K562 (cell line): Measurements from ENCODE around the gene STIM1. TPM values are rescaled to one million over a fixed set of nuclear protein-coding genes. Genes with fewer than 3 reads are reported as not detected.

Experiments
- ATAC-seq: fragments of 200-7000 bp; cut with Tn5 transposase; 3 replicates; pipeline ENCODE4 v1.9.1; 2020; ENCODE audit warnings: moderate library complexity
- BruUV-seq: library from RNA; stranded (reverse); fragments of 400-500 nt; replicated peaks from 2 replicates; lab custom pipeline; 2021; lab: Mats Ljungman, UMichigan
- CTCF ChIA-PET: fragments of 300-600 bp; formaldehyde crosslinking; extraction: SDS; loops from one replicate; lab custom pipeline; 2021; ENCODE audit warnings: low intra/inter-chr PET ratio; lab: Yijun Ruan, JAX
- POLR2A ChIA-PET: fragments of 300-600, 350-650 bp; sonication (Branson Sonifier 250); formaldehyde crosslinking; extraction: SDS; loops from one replicate; lab custom pipeline; 2021; ENCODE audit warnings: antibody characterized with exemption, inconsistent platforms; lab: Yijun Ruan, JAX
- DNase-seq, 4 experiments: peaks; one replicate each; pipeline versions ENCODE4 v3.0.0 to v3.0.0-alpha.2; 2011 to 2018; ENCODE audit warnings: low spot score in 3 of 4, mixed read lengths in 3 of 4; ENCODE audit errors: extremely low read depth in 1 of 4
- FAIRE-seq: peaks from 2 replicates; lab custom pipeline; 2011; peaks lifted over from hg19 to GRCh38; lab: Jason Lieb, UNC
- H2AFZ ChIP-seq: 2 replicates; pipeline ENCODE4 v1.6.0; 2011; ENCODE audit warnings: low read depth, low read length, control low read depth, inconsistent platforms
- H3K27ac ChIP-seq: fragments of 200-600 bp; 3 replicates; pipeline ENCODE4 v1.8.0; 2011; ENCODE audit warnings: low read depth, mild to moderate bottlenecking, control low read depth, inconsistent platforms, low read length, moderate library complexity, mixed read lengths; ENCODE audit errors: extremely low read depth
- H3K27me3 ChIP-seq, 2 experiments: fragments of 300-600 bp in 1 of 2; 2 replicates in 1 of 2; 3 replicates in 1 of 2; pipeline versions ENCODE4 v1.6.0 to v1.8.0; 2011; ENCODE audit warnings: inconsistent platforms in 2 of 2, low read length in 2 of 2, mild to moderate bottlenecking in 1 of 2, mixed read lengths in 1 of 2, moderate library complexity in 1 of 2; ENCODE audit not compliant: control insufficient read depth in 2 of 2, insufficient read depth in 2 of 2
- H3K36me3 ChIP-seq: fragments of 300-600 bp; 3 replicates; pipeline ENCODE4 v1.8.0; 2011; ENCODE audit warnings: mild to moderate bottlenecking, low read length, inconsistent platforms; ENCODE audit not compliant: control insufficient read depth, insufficient read depth
- H3K4me1 ChIP-seq, 2 experiments: fragments of 200-600 bp in 1 of 2; replicated peaks in 1 of 2; 2 replicates in 1 of 2; 3 replicates in 1 of 2; pipeline versions ENCODE4 v1.5.1 to v1.8.0; 2011; ENCODE audit warnings: inconsistent platforms in 2 of 2, low read length in 2 of 2, mild to moderate bottlenecking in 1 of 2, mixed read lengths in 1 of 2, moderate library complexity in 1 of 2; ENCODE audit not compliant: control insufficient read depth in 2 of 2, insufficient read depth in 2 of 2
- H3K4me2 ChIP-seq: 2 replicates; pipeline ENCODE4 v1.6.1; 2011; ENCODE audit warnings: low read length, control low read depth, inconsistent platforms, mixed read lengths; ENCODE audit not compliant: insufficient read depth
- H3K4me3 ChIP-seq: fragments of 200-600 bp; sonication (generic), shearing (Covaris generic); 2 replicates; pipeline ENCODE4 v1.5.1; 2016; ENCODE audit warnings: control low read depth, inconsistent platforms
- H3K79me2 ChIP-seq: fragments of 200-600 bp; 3 replicates; pipeline ENCODE4 v1.8.0; 2011; ENCODE audit warnings: low read length, inconsistent platforms; ENCODE audit not compliant: control insufficient read depth, insufficient read depth
- H3K9ac ChIP-seq, 2 experiments: 2 replicates each; pipeline versions ENCODE4 v1.6.0 to v1.6.1; 2011; ENCODE audit warnings: low read depth in 2 of 2, low read length in 2 of 2, control low read depth in 1 of 2, inconsistent platforms in 1 of 2, mild to moderate bottlenecking in 1 of 2, mixed read lengths in 1 of 2; ENCODE audit not compliant: insufficient read depth in 1 of 2
- H3K9me1 ChIP-seq: one replicate; pipeline ENCODE4 v1.6.0; 2011; ENCODE audit warnings: inconsistent platforms, mild to moderate bottlenecking, low read length, moderate library complexity; ENCODE audit not compliant: control insufficient read depth, insufficient read depth
- H3K9me3 ChIP-seq: replicated peaks from 2 replicates; pipeline ENCODE4 v1.5.1; 2011; ENCODE audit warnings: low read depth, low read length, inconsistent platforms; ENCODE audit not compliant: control insufficient read depth, insufficient read depth
- H4K20me1 ChIP-seq: replicated peaks from 2 replicates; pipeline ENCODE4 v1.6.1; 2011; ENCODE audit warnings: low read length, inconsistent platforms, mixed read lengths; ENCODE audit not compliant: control insufficient read depth, insufficient read depth
- CCAR2 ChIP-seq: fragments of 200-400 bp; formaldehyde crosslinking; IDR thresholded peaks from 2 replicates; pipeline ENCODE4 v1.6.1; 2017; ENCODE audit warnings: mild to moderate bottlenecking, low read depth, low read length
- CHD7 ChIP-seq: fragments of 200-600 bp; sonication (generic); IDR thresholded peaks from one replicate; pipeline ENCODE4 v1.6.1; 2012; ENCODE audit warnings: mild to moderate bottlenecking, low read depth, low read length, inconsistent platforms
- CXXC5 ChIP-seq: fragments of 250-450 bp; sonication (Bioruptor Pico); IDR thresholded peaks from 2 replicates; pipeline ENCODE4 v1.8.0; 2022; ENCODE audit warnings: inconsistent platforms, mild to moderate bottlenecking, moderate library complexity
- GATAD2A ChIP-seq: fragments of 450-650 bp; IDR thresholded peaks from 2 replicates; pipeline ENCODE4 v1.6.1; 2017
- GATAD2B ChIP-seq: fragments of 450-650 bp; IDR thresholded peaks from 2 replicates; pipeline ENCODE4 v1.6.1; 2017; ENCODE audit warnings: mild to moderate bottlenecking, borderline replicate concordance
- KAT2B ChIP-seq: IDR thresholded peaks from one replicate; pipeline ENCODE4 v1.6.1; 2012; ENCODE audit warnings: low read depth, mild to moderate bottlenecking, control low read depth, inconsistent platforms, low read length, moderate library complexity
- KDM5B ChIP-seq: fragments of 200-600 bp; sonication (generic); IDR thresholded peaks from 2 replicates; pipeline ENCODE4 v1.6.1; 2012; ENCODE audit warnings: low read depth, mild to moderate bottlenecking, moderate library complexity, low read length, control low read depth, inconsistent platforms; ENCODE audit not compliant: insufficient replicate concordance
- PRPF4 ChIP-seq: fragments of 200-400 bp; formaldehyde crosslinking; IDR thresholded peaks from one replicate; pipeline ENCODE4 v1.6.1; 2017; ENCODE audit warnings: low read length, low read depth, mild to moderate bottlenecking; ENCODE audit not compliant: insufficient read depth, poor library complexity, severe bottlenecking
- SREBF2 ChIP-seq: sonication (generic); formaldehyde crosslinking; IDR thresholded peaks from 2 replicates; pipeline ENCODE4 v1.4.0; 2020; ENCODE audit warnings: mild to moderate bottlenecking, missing genetic modification reagents
- SRSF7 ChIP-seq: fragments of 200-400 bp; formaldehyde crosslinking; optimal IDR thresholded peaks from 2 replicates; pipeline ENCODE3; 2017; ENCODE audit warnings: mild to moderate bottlenecking, low read depth, low read length
- ZEB2 ChIP-seq: fragments of 450-650 bp; IDR thresholded peaks from 2 replicates; pipeline ENCODE4 v1.6.1; 2016
- ZFX ChIP-seq: sonication (generic); formaldehyde crosslinking; IDR thresholded peaks from 2 replicates; pipeline ENCODE4 v1.8.0; 2022; ENCODE audit warnings: mild to moderate bottlenecking, missing genetic modification reagents, moderate library complexity
- WGBS: fragments of 100-300 bp; shearing (Covaris generic); methylation state at CpG from one replicate; pipeline ENCODE4 v1.1.6; 2016; ENCODE audit warnings: low coverage, mixed read lengths; ENCODE audit not compliant: insufficient coverage; ENCODE audit errors: missing lambda C conversion rate; 5-methylcytosine and 5-hydroxymethylcytosine counted together
- in situ Hi-C: fragments of 300-500 bp; cut with MboI; formaldehyde crosslinking; loops from 4 replicates; pipeline ENCODE4 v1.15.0; 2018; ENCODE audit warnings: inconsistent platforms, mixed read lengths
- intact Hi-C: fragments of 100-400 bp; cut with micrococcal nuclease; formaldehyde crosslinking; loops from 2 replicates; pipeline ENCODE4 v1.14.2; 2022
- polyA plus RNA-seq, 8 experiments: library from polyadenylated mRNA; depleted of rRNA in 4 of 8; stranded (reverse) in 5 of 8; unstranded in 3 of 8; fragments of >200 nt; fragmentation: Nextera tagmentation in 2 of 8; fragmentation: Illumina TruSeq in 1 of 8; extraction: Ambion mirVana in 2 of 8; extraction: Trizol in 1 of 8; gene quantifications; 2 replicates each; pipeline versions ENCODE4 v1.2.1 to v1.2.3, GENCODE V29; 2011 to 2014; ENCODE audit warnings: inconsistent platforms in 1 of 8, missing spikeins in 1 of 8
- total RNA-seq, 7 experiments: library from RNA; depleted of rRNA in 6 of 7; stranded (reverse); fragments of >200 nt in 6 of 7; fragmentation: Illumina TruSeq in 2 of 7; extraction: Trizol in 2 of 7; gene quantifications; 2 replicates each; pipeline versions ENCODE4 v1.2.1 to v1.2.3, GENCODE V29; 2011 to 2021; ENCODE audit warnings: low replicate concordance in 1 of 7
- TF ChIP-seq, protein P1 (sequence below): fragments of 250-450 bp; sonication (Bioruptor Pico); IDR thresholded peaks from 2 replicates; pipeline ENCODE4 v1.6.1; 2021; ENCODE audit warnings: mild to moderate bottlenecking

The STIM1 gene
- total and polyA plus RNA-seq, 9 of the 15 experiments (the other 6 are each of a cell fraction or from before 2014, with no cell fraction given): 7.7 to 50.5 (median 22.5) TPM

DNA sequence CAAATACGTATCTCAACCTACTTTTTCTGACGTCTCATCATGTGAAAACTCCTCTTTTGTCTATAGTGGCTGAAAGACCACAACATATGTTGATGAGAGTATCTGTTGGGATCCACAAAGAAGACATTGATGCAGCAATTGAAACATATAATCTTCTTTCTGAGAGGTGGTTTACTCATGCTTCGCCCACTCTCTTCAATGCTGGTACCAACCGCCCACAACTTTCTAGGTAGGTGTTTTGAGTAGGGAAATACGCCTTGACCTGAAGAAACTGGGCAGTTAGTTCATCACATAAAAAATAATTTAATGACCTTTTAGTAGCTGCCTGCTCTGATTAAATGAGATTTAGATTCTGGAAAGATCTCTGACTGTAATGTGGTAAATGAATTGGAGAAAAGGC lies 256.4 kb downstream of the STIM1 start:
- no peaks in the 10 kb centered on the region for H3K9me1 ChIP-seq
- no TSS peak for BruUV-seq
- intact Hi-C loops (no loop called here), in situ Hi-C loops (no loop called here)
- H3K79me2 ChIP-seq: no peaks in the 10 kb centered on the region
- H3K27me3 ChIP-seq: no peaks in the 10 kb centered on the region
- H3K4me3 ChIP-seq: no peak overlapping the region
- FAIRE-seq (no peak), ATAC-seq (no peak), DNase-seq (no peak)
- H3K4me2 ChIP-seq: no peak overlapping the region
- no peak overlapping the region for H3K9ac ChIP-seq
- H3K27ac ChIP-seq: no peak overlapping the region
- H4K20me1 ChIP-seq: no peaks in the 10 kb centered on the region
- H2AFZ ChIP-seq: no peak overlapping the region
- no peaks in the 10 kb centered on the region for H3K9me3 ChIP-seq
- peaks cover 84% of the 10 kb centered on the region for H3K36me3 ChIP-seq
- ChIA-PET CTCF (no interaction called here), POLR2A (interaction anchor here (0.8 to 1.1 kb wide), 2 partner anchors 10 to 30 kb away, joined by 3 to 4 read pairs; no protein-coding TSS in a partner anchor)
- H3K4me1 ChIP-seq: no peaks in the 10 kb centered on the region
- 86% methylated on average over 5 of the region's 5 CpGs for WGBS
- TF ChIP-seq GATAD2A (no peak), SREBF2 (CRISPR knock-in tag) (no peak), CXXC5 (CRISPR knock-in tag) (no peak), CCAR2 (no peak), CHD7 (no peak), ZFX (CRISPR knock-in tag) (no peak), KAT2B (no peak), PRPF4 (no peak), ZEB2 (no peak), GATAD2B (no peak), KDM5B (no peak), SRSF7 (no peak)
- TF ChIP-seq, protein P1, sequence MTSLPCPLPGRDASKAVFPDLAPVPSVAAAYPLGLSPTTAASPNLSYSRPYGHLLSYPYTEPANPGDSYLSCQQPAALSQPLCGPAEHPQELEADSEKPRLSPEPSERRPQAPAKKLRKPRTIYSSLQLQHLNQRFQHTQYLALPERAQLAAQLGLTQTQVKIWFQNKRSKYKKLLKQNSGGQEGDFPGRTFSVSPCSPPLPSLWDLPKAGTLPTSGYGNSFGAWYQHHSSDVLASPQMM (CRISPR knock-in tag): no peak
